K562 (cell line): ENCODE measurements around the gene TOM1L2. TPM values are rescaled to one million over a fixed set of nuclear protein-coding genes. Genes with fewer than 3 reads are reported as not detected.

Experiments
- ATAC-seq: fragments of 200-7000 bp; cut with Tn5 transposase; 3 replicates; pipeline ENCODE4 v1.9.1; 2020; ENCODE audit warnings: moderate library complexity
- BruUV-seq: library from RNA; stranded (reverse); fragments of 400-500 nt; replicated peaks from 2 replicates; lab custom pipeline; 2021; lab: Mats Ljungman, UMichigan
- CTCF ChIA-PET: fragments of 300-600 bp; formaldehyde crosslinking; extraction: SDS; loops from one replicate; lab custom pipeline; 2021; ENCODE audit warnings: low intra/inter-chr PET ratio; lab: Yijun Ruan, JAX
- POLR2A ChIA-PET: fragments of 300-600, 350-650 bp; sonication (Branson Sonifier 250); formaldehyde crosslinking; extraction: SDS; loops from one replicate; lab custom pipeline; 2021; ENCODE audit warnings: antibody characterized with exemption, inconsistent platforms; lab: Yijun Ruan, JAX
- DNase-seq, 4 experiments: peaks; one replicate each; pipeline versions ENCODE4 v3.0.0 to v3.0.0-alpha.2; 2011 to 2018; ENCODE audit warnings: low spot score in 3 of 4, mixed read lengths in 3 of 4; ENCODE audit errors: extremely low read depth in 1 of 4
- FAIRE-seq: peaks from 2 replicates; lab custom pipeline; 2011; peaks lifted over from hg19 to GRCh38; lab: Jason Lieb, UNC
- H2AFZ ChIP-seq: 2 replicates; pipeline ENCODE4 v1.6.0; 2011; ENCODE audit warnings: low read depth, low read length, control low read depth, inconsistent platforms
- H3K27ac ChIP-seq: fragments of 200-600 bp; 3 replicates; pipeline ENCODE4 v1.8.0; 2011; ENCODE audit warnings: low read depth, mild to moderate bottlenecking, control low read depth, inconsistent platforms, low read length, moderate library complexity, mixed read lengths; ENCODE audit errors: extremely low read depth
- H3K27me3 ChIP-seq, 2 experiments: fragments of 300-600 bp in 1 of 2; 2 replicates in 1 of 2; 3 replicates in 1 of 2; pipeline versions ENCODE4 v1.6.0 to v1.8.0; 2011; ENCODE audit warnings: inconsistent platforms in 2 of 2, low read length in 2 of 2, mild to moderate bottlenecking in 1 of 2, mixed read lengths in 1 of 2, moderate library complexity in 1 of 2; ENCODE audit not compliant: control insufficient read depth in 2 of 2, insufficient read depth in 2 of 2
- H3K36me3 ChIP-seq: fragments of 300-600 bp; 3 replicates; pipeline ENCODE4 v1.8.0; 2011; ENCODE audit warnings: mild to moderate bottlenecking, low read length, inconsistent platforms; ENCODE audit not compliant: control insufficient read depth, insufficient read depth
- H3K4me1 ChIP-seq, 2 experiments: fragments of 200-600 bp in 1 of 2; replicated peaks in 1 of 2; 2 replicates in 1 of 2; 3 replicates in 1 of 2; pipeline versions ENCODE4 v1.5.1 to v1.8.0; 2011; ENCODE audit warnings: inconsistent platforms in 2 of 2, low read length in 2 of 2, mild to moderate bottlenecking in 1 of 2, mixed read lengths in 1 of 2, moderate library complexity in 1 of 2; ENCODE audit not compliant: control insufficient read depth in 2 of 2, insufficient read depth in 2 of 2
- H3K4me2 ChIP-seq: 2 replicates; pipeline ENCODE4 v1.6.1; 2011; ENCODE audit warnings: low read length, control low read depth, inconsistent platforms, mixed read lengths; ENCODE audit not compliant: insufficient read depth
- H3K4me3 ChIP-seq: fragments of 200-600 bp; sonication (generic), shearing (Covaris generic); 2 replicates; pipeline ENCODE4 v1.5.1; 2016; ENCODE audit warnings: control low read depth, inconsistent platforms
- H3K79me2 ChIP-seq: fragments of 200-600 bp; 3 replicates; pipeline ENCODE4 v1.8.0; 2011; ENCODE audit warnings: low read length, inconsistent platforms; ENCODE audit not compliant: control insufficient read depth, insufficient read depth
- H3K9ac ChIP-seq, 2 experiments: 2 replicates each; pipeline versions ENCODE4 v1.6.0 to v1.6.1; 2011; ENCODE audit warnings: low read depth in 2 of 2, low read length in 2 of 2, control low read depth in 1 of 2, inconsistent platforms in 1 of 2, mild to moderate bottlenecking in 1 of 2, mixed read lengths in 1 of 2; ENCODE audit not compliant: insufficient read depth in 1 of 2
- H3K9me1 ChIP-seq: one replicate; pipeline ENCODE4 v1.6.0; 2011; ENCODE audit warnings: inconsistent platforms, mild to moderate bottlenecking, low read length, moderate library complexity; ENCODE audit not compliant: control insufficient read depth, insufficient read depth
- H3K9me3 ChIP-seq: replicated peaks from 2 replicates; pipeline ENCODE4 v1.5.1; 2011; ENCODE audit warnings: low read depth, low read length, inconsistent platforms; ENCODE audit not compliant: control insufficient read depth, insufficient read depth
- H4K20me1 ChIP-seq: replicated peaks from 2 replicates; pipeline ENCODE4 v1.6.1; 2011; ENCODE audit warnings: low read length, inconsistent platforms, mixed read lengths; ENCODE audit not compliant: control insufficient read depth, insufficient read depth
- HCFC1 ChIP-seq: IDR thresholded peaks from 2 replicates; pipeline ENCODE4 v1.6.1; 2012; ENCODE audit warnings: low read depth, low read length, improper control_type of control experiment
- MIER1 ChIP-seq: fragments of 450-650 bp; IDR thresholded peaks from 2 replicates; pipeline ENCODE4 v1.6.1; 2016; ENCODE audit warnings: antibody characterized with exemption, mild to moderate bottlenecking, low read depth
- SUPT5H ChIP-seq: fragments of 450-650 bp; IDR thresholded peaks from 2 replicates; pipeline ENCODE4 v1.6.1; 2016
- ZHX1 ChIP-seq: fragments of 150-350 bp; conservative IDR thresholded peaks from 2 replicates; pipeline ENCODE4 v1.6.1; 2014; ENCODE audit warnings: low read length
- ZNF197 ChIP-seq: fragments of 200-800 bp; sonication (Bioruptor generic); IDR thresholded peaks from 2 replicates; pipeline ENCODE4 v1.6.1; 2016; ENCODE audit warnings: low read depth, missing genetic modification characterization, missing compliant biosample characterization
- WGBS: fragments of 100-300 bp; shearing (Covaris generic); methylation state at CpG from one replicate; pipeline ENCODE4 v1.1.6; 2016; ENCODE audit warnings: low coverage, mixed read lengths; ENCODE audit not compliant: insufficient coverage; ENCODE audit errors: missing lambda C conversion rate; 5-methylcytosine and 5-hydroxymethylcytosine counted together
- in situ Hi-C: fragments of 300-500 bp; cut with MboI; formaldehyde crosslinking; loops from 4 replicates; pipeline ENCODE4 v1.15.0; 2018; ENCODE audit warnings: inconsistent platforms, mixed read lengths
- intact Hi-C: fragments of 100-400 bp; cut with micrococcal nuclease; formaldehyde crosslinking; loops from 2 replicates; pipeline ENCODE4 v1.14.2; 2022
- polyA plus RNA-seq, 8 experiments: library from polyadenylated mRNA; depleted of rRNA in 4 of 8; stranded (reverse) in 5 of 8; unstranded in 3 of 8; fragments of >200 nt; fragmentation: Nextera tagmentation in 2 of 8; fragmentation: Illumina TruSeq in 1 of 8; extraction: Ambion mirVana in 2 of 8; extraction: Trizol in 1 of 8; gene quantifications; 2 replicates each; pipeline versions ENCODE4 v1.2.1 to v1.2.3, GENCODE V29; 2011 to 2014; ENCODE audit warnings: inconsistent platforms in 1 of 8, missing spikeins in 1 of 8
- total RNA-seq, 7 experiments: library from RNA; depleted of rRNA in 6 of 7; stranded (reverse); fragments of >200 nt in 6 of 7; fragmentation: Illumina TruSeq in 2 of 7; extraction: Trizol in 2 of 7; gene quantifications; 2 replicates each; pipeline versions ENCODE4 v1.2.1 to v1.2.3, GENCODE V29; 2011 to 2021; ENCODE audit warnings: low replicate concordance in 1 of 7
- TF ChIP-seq, protein P1 (sequence below): IDR thresholded peaks from 2 replicates; pipeline ENCODE4 v1.6.1; 2011; ENCODE audit not compliant: insufficient read length; ENCODE audit errors: extremely low read depth
- TF ChIP-seq, protein P2 (sequence below): fragments of 250-450 bp; sonication (Bioruptor Pico); IDR thresholded peaks from 2 replicates; pipeline ENCODE4 v1.8.0; 2022; ENCODE audit warnings: moderate library complexity, mild to moderate bottlenecking, inconsistent platforms

TOM1L2 gene
- total and polyA plus RNA-seq, 9 of the 15 experiments (the other 6 are each of a cell fraction or from before 2014, with no cell fraction given) = 0.07 to 6.0 (median 2.5) TPM

- Histone ChIP-seq H2AFZ (no peak overlapping the region), H3K9me1 (no peaks in the 10 kb centered on the region), H3K9ac (peak overlapping the region; percentile 26 to 41; a peak in 2 of 4 replicates), H4K20me1 (peaks cover 30% of the 10 kb centered on the region; the same call in 1 of the 2 replicates), H3K27ac (peak overlapping the region; percentile 99; the same call in 2 of the 3 replicates), H3K4me1 (peaks cover 63 to 71% of the 10 kb centered on the region in 2 experiments), H3K36me3 (peaks cover 67% of the 10 kb centered on the region; the same call in 2 of the 3 replicates), H3K27me3 (no peaks in the 10 kb centered on the region), H3K9me3 (no peaks in the 10 kb centered on the region), H3K4me2 (peak overlapping the region; percentile 37; the same call in 1 of the 2 replicates), H3K4me3 (no peak overlapping the region), H3K79me2 (peaks cover 94% of the 10 kb centered on the region)
- 75% methylated on average over 2 of the region's 2 CpGs for WGBS
- FAIRE-seq = no peak
- intact Hi-C loops = loop anchor here (10.0 kb wide), 1 partner anchor 142 kb away; the partner anchor contains the start of gene RAI1
- ChIA-PET POLR2A (interaction anchor here (0.6 to 6.0 kb wide), 6 partner anchors 8 to 350 kb away, joined by 3 to 102 read pairs (median 4); partner anchors contain the start of gene SREBF1), CTCF (no interaction called here)
- ATAC-seq = no peak
- BruUV-seq = no TSS peak
- no peak for DNase-seq
- in situ Hi-C loops = no loop called here
- TF ChIP-seq SUPT5H (0 out of 2 replicates have a peak, but pooled peaks have one; percentile 8), ZNF197 (CRISPR knock-in tag) (no peak)
Observed at GRCh38 chr17:17826342-17826713, 145.9 kb downstream of the TOM1L2 start.

DNA sequence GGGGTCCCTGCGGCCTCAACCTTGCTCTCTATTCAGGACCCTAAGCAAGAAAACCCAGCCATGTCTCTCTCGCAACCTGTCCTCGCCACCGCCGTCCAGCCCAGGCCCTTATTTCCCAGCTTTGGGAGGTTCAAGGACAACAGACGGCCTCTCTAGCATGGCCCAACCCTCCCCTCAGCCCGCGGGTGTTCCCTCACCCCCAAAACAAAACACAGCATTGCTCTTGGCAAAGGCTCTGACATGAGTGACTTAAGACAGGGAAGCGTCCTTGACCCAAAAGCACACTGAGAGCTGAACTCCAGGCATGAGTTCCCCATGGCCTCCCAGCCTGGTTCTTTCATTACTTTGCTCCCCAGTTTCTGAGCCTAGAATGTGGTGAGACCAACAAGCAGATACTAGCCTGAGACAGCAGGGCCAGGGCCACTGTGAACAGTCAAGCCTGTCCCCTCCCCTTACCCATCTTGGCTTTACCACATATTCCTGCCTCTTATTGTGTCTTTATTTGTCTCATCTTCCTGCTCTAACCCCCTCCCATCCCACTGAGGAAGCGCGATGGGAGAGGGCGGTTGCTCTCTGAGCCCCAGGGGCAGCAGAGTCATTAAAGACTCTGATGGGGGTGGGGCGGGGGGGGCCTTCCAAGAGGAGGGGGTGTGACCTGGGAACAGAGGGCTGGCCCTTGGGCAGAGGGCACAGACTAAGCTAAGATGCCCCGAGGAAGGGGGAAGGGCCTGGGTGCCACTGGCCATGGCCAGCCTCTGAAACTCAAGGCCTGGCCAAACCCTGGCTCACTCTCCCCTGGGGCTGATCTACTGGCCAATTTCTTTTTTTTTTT is 147.2 kb downstream of the TOM1L2 start:
- ChIA-PET POLR2A (interaction anchor here (1.2 to 6.0 kb wide), 3 partner anchors 9 to 13 kb away, joined by 4 to 102 read pairs (median 7); partner anchors contain the start of gene SREBF1), CTCF (no interaction called here)
- Histone ChIP-seq H3K9me1 (no peaks in the 10 kb centered on the region), H3K9me3 (no peaks in the 10 kb centered on the region), H3K4me3 (no peak overlapping the region; the same call in 1 of the 2 replicates), H3K27me3 (no peaks in the 10 kb centered on the region), H2AFZ (no peak overlapping the region), H3K36me3 (peaks cover 67% of the 10 kb centered on the region; the same call in 2 of the 3 replicates), H3K4me1 (peaks cover 70 to 74% of the 10 kb centered on the region in 2 experiments), H3K79me2 (peaks cover 94% of the 10 kb centered on the region), H3K27ac (peak overlapping the region; percentile 99), H4K20me1 (peaks cover 33% of the 10 kb centered on the region), H3K9ac (peak overlapping the region; percentile 78 to 88), H3K4me2 (peak overlapping the region; percentile 84)
- in situ Hi-C loops (no loop called here), intact Hi-C loops (loop anchor here (10.0 kb wide), 1 partner anchor 140 kb away; the partner anchor contains the start of gene RAI1)
- peak; percentile 70 for FAIRE-seq
- DNase-seq = peak in 2 of 4 experiments; percentile 39 to 55
- peak; percentile 3 for ATAC-seq
- 25% methylated on average over 11 of the region's 14 CpGs for WGBS
- no TSS peak for BruUV-seq
- no peak for TF ChIP-seq ZHX1
- TF ChIP-seq MIER1 = no peak
- TF ChIP-seq, protein P1, sequence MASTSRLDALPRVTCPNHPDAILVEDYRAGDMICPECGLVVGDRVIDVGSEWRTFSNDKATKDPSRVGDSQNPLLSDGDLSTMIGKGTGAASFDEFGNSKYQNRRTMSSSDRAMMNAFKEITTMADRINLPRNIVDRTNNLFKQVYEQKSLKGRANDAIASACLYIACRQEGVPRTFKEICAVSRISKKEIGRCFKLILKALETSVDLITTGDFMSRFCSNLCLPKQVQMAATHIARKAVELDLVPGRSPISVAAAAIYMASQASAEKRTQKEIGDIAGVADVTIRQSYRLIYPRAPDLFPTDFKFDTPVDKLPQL = no peak
- TF ChIP-seq, protein P2, sequence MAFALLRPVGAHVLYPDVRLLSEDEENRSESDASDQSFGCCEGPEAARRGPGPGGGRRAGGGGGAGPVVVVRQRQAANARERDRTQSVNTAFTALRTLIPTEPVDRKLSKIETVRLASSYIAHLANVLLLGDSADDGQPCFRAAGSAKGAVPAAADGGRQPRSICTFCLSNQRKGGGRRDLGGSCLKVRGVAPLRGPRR (CRISPR knock-in tag) = no peak
- TF ChIP-seq HCFC1 = no peak
